ENCODE measurements around the gene REPIN1. TPM values are rescaled to one million over a fixed set of nuclear protein-coding genes. Genes with fewer than 3 reads are reported as not detected.

REPIN1 gene
- total RNA-seq, 1 donor: 49.2 TPM

GRCh38 chr7:150417239-150417638 is 48.6 kb downstream of the REPIN1 start:
- Histone ChIP-seq H3K9me3 (ENCODE audit: low read depth, low read length) (no peaks in the 10 kb centered on the region), H3K4me3 (ENCODE audit: low read length) (no peak overlapping the region), H3K4me1 (ENCODE audit: insufficient read depth, low read length) (peaks cover 5% of the 10 kb centered on the region), H3K27me3 (ENCODE audit: insufficient read depth, low read length) (no peaks in the 10 kb centered on the region)

- Histone ChIP-seq H3K27me3 (ENCODE audit: insufficient read depth, low read length) (no peaks in the 10 kb centered on the region), H3K4me1 (ENCODE audit: insufficient read depth, low read length) (peaks cover 5% of the 10 kb centered on the region), H3K4me3 (ENCODE audit: low read length) (no peak overlapping the region), H3K9me3 (ENCODE audit: low read depth, low read length) (no peaks in the 10 kb centered on the region)
Observed at GRCh38 chr7:150417863-150418262, 49.2 kb downstream of the REPIN1 start.

GRCh38 chr7:150420242-150420641 is 51.6 kb downstream of the REPIN1 start:
- H3K9me3 ChIP-seq (ENCODE audit: low read depth, low read length): no peaks in the 10 kb centered on the region
- no peak overlapping the region for H3K4me3 ChIP-seq (ENCODE audit: low read length)
- peaks cover 5% of the 10 kb centered on the region for H3K4me1 ChIP-seq (ENCODE audit: insufficient read depth, low read length)
- no peaks in the 10 kb centered on the region for H3K27me3 ChIP-seq (ENCODE audit: insufficient read depth, low read length)

GRCh38 chr7:150420987-150421674 is 52.5 kb downstream of the REPIN1 start:
- H3K4me3 ChIP-seq (ENCODE audit: low read length): no peak overlapping the region
- H3K27me3 ChIP-seq (ENCODE audit: insufficient read depth, low read length): no peaks in the 10 kb centered on the region
- H3K4me1 ChIP-seq (ENCODE audit: insufficient read depth, low read length): peaks cover 5% of the 10 kb centered on the region
- no peaks in the 10 kb centered on the region for H3K9me3 ChIP-seq (ENCODE audit: low read depth, low read length)

GRCh38 chr7:150421831-150422230 is 53.2 kb downstream of the REPIN1 start:
- Histone ChIP-seq H3K4me3 (ENCODE audit: low read length) (no peak overlapping the region), H3K9me3 (ENCODE audit: low read depth, low read length) (no peaks in the 10 kb centered on the region), H3K27me3 (ENCODE audit: insufficient read depth, low read length) (no peaks in the 10 kb centered on the region), H3K4me1 (ENCODE audit: insufficient read depth, low read length) (peaks cover 5% of the 10 kb centered on the region)

Other genes starting within 250 kb of the REPIN1 start
- gene LRRC61, start 45.5 kb upstream of the REPIN1 start, total RNA-seq: 15.6 TPM
- 9.3 TPM for gene ACTR3C, start 45.3 kb upstream of the REPIN1 start, total RNA-seq
- not detected for gene RARRES2, start 27.2 kb upstream of the REPIN1 start, total RNA-seq
- gene ZNF775, start 10.5 kb downstream of the REPIN1 start, total RNA-seq: 0.94 TPM
- gene GIMAP8, start 81.8 kb downstream of the REPIN1 start, total RNA-seq: 4.2 TPM
- 44.2 TPM for gene GIMAP7, start 146.1 kb downstream of the REPIN1 start, total RNA-seq
- gene GIMAP4, start 198.6 kb downstream of the REPIN1 start, total RNA-seq: 47.9 TPM